BE2C (cell line): Measurements from ENCODE around the gene LYRM4.

ENCODE experiments used
- DNase-seq: peaks from one replicate; pipeline ENCODE4 v3.0.0-alpha.2; 2020
- H3K27me3 ChIP-seq: fragments of 250-450 bp; sonication (Bioruptor Pico); 2 replicates; pipeline ENCODE4 v1.5.1; 2020; ENCODE audit warnings: mild to moderate bottlenecking
- H3K36me3 ChIP-seq: fragments of 250-450 bp; sonication (Bioruptor Pico); 2 replicates; pipeline ENCODE4 v1.5.1; 2020; ENCODE audit warnings: mild to moderate bottlenecking
- H3K4me1 ChIP-seq: fragments of 250-450 bp; sonication (Bioruptor Pico); 2 replicates; pipeline ENCODE4 v1.5.1; 2020
- H3K4me3 ChIP-seq: 2 replicates; pipeline ENCODE4 v1.5.1; 2011; ENCODE audit warnings: low read depth, low read length
- H3K9me3 ChIP-seq: fragments of 250-450 bp; sonication (Bioruptor Pico); 2 replicates; pipeline ENCODE4 v1.5.1; 2020
- TF ChIP-seq, protein P1 (sequence below): IDR thresholded peaks from 2 replicates; pipeline ENCODE4 v1.5.1; 2012; ENCODE audit warnings: mild to moderate bottlenecking, low read depth, low read length

Gene LYRM4

DNA sequence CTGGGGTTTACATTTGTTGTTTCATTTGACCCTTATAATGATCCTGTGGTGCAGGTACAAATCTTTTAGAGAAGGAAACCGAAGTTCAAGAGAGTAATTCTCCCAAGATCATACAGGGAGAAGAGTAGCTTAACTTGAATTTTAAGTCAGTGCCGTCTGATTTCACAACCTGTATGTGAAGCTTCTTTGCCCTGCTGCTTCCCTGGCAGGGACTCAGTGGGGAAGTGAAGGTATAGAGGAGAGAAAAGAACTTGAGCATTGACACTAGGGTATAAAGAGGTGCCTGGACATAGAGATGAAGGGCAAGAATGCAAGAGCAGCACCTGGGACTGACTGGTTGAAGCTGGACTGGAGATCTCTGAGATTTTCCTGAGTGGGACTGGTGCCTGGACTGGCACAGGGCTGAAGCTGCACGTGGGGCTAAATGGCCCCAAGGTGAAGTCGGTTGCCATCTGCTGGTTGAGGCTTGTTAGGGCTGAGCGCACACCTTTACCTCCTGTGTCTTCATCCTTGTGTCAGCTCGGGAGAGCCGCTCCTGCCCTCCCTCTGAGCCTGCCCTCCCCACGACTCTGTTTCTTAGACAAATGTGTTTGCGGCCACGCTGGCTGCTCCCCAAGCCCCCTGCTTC is 42.4 kb upstream of the LYRM4 start:
- Histone ChIP-seq H3K4me3 (no peak overlapping the region), H3K36me3 (no peaks in the 10 kb centered on the region), H3K27me3 (no peaks in the 10 kb centered on the region), H3K9me3 (no peaks in the 10 kb centered on the region), H3K4me1 (peaks cover 20% of the 10 kb centered on the region)
- TF ChIP-seq, protein P1, sequence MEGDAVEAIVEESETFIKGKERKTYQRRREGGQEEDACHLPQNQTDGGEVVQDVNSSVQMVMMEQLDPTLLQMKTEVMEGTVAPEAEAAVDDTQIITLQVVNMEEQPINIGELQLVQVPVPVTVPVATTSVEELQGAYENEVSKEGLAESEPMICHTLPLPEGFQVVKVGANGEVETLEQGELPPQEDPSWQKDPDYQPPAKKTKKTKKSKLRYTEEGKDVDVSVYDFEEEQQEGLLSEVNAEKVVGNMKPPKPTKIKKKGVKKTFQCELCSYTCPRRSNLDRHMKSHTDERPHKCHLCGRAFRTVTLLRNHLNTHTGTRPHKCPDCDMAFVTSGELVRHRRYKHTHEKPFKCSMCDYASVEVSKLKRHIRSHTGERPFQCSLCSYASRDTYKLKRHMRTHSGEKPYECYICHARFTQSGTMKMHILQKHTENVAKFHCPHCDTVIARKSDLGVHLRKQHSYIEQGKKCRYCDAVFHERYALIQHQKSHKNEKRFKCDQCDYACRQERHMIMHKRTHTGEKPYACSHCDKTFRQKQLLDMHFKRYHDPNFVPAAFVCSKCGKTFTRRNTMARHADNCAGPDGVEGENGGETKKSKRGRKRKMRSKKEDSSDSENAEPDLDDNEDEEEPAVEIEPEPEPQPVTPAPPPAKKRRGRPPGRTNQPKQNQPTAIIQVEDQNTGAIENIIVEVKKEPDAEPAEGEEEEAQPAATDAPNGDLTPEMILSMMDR = peak; percentile 69
- DNase-seq = peak; percentile 62

DNA sequence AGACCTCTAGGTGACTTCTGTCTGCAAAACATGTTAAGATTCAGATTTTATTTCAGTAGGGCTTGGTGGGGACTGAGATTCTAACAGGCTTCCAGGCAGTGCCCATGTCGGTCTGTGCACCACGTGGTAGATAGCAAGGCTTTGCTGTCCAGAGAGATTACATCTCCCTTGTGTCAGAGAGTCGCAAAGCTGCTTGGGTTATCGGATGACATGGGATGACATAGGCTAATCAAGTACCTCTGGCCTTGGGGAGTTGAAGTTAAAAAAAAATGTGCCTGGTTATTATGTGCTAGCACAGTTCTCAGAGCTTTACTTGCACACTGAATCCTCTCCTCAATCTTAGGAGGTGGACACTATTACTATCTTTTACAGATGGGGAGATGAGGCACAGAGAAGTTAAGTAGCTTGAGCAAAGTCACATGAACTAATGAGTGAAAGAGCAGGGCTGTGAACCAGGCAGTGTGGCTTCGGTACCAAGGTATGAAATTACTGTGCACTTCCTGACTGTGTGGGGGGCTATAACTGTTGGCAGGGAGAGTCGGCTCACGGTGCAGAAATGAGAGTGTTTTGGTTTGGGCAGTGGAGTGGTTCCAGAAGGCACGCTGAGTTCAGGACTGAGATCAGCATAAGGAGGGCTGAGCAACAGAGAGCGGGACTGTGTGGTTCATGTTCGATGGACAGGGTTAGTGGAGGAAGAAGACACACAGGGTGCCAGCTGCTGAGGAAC is 41.6 kb upstream of the LYRM4 start:
- peaks cover 20% of the 10 kb centered on the region for H3K4me1 ChIP-seq
- no peaks in the 10 kb centered on the region for H3K9me3 ChIP-seq
- peak; percentile 45 for DNase-seq
- no peaks in the 10 kb centered on the region for H3K36me3 ChIP-seq
- H3K4me3 ChIP-seq = no peak overlapping the region
- TF ChIP-seq, protein P1 = no peak
- no peaks in the 10 kb centered on the region for H3K27me3 ChIP-seq

GRCh38 chr6:5300206-5300764 is 39.5 kb upstream of the LYRM4 start:
- H3K9me3 ChIP-seq = no peaks in the 10 kb centered on the region
- H3K27me3 ChIP-seq = no peaks in the 10 kb centered on the region
- no peak overlapping the region for H3K4me3 ChIP-seq
- no peak for DNase-seq
- TF ChIP-seq, protein P1 = no peak
- H3K36me3 ChIP-seq = no peaks in the 10 kb centered on the region
- peaks cover 20% of the 10 kb centered on the region for H3K4me1 ChIP-seq

DNA sequence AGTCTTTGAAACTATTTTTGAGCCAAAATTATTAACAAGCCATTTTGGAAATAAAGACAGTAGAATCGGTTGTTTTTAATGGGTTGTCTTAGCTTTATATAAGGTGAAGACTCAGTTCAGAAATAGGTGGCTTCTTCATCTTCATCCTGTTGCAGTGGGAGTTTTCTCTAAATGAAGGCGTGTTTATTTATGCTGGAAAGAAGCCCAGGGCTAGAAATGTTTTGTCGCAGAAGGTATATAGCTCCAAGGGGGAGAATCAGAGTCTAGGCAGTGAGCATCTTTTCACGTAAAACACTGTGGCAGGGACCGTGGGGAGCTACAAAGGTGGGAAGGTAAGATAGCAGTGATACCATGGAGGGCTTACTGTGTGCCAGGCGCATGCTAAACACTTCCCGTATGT is 34.9 kb upstream of the LYRM4 start:
- Histone ChIP-seq H3K36me3 (no peaks in the 10 kb centered on the region), H3K4me1 (no peaks in the 10 kb centered on the region), H3K9me3 (no peaks in the 10 kb centered on the region), H3K4me3 (no peak overlapping the region), H3K27me3 (no peaks in the 10 kb centered on the region)
- DNase-seq = no peak
- TF ChIP-seq, protein P1 = no peak

- H3K4me1 ChIP-seq = no peaks in the 10 kb centered on the region
- TF ChIP-seq, protein P1 = no peak
- H3K27me3 ChIP-seq = no peaks in the 10 kb centered on the region
- no peaks in the 10 kb centered on the region for H3K36me3 ChIP-seq
- no peaks in the 10 kb centered on the region for H3K9me3 ChIP-seq
- no peak overlapping the region for H3K4me3 ChIP-seq
- DNase-seq = no peak
Measured at GRCh38 chr6:5294392-5295211, 33.9 kb upstream of the LYRM4 start.
